Ureter (tissue), 1 donor: ENCODE data around the gene SOX1. TPM values are rescaled to one million over a fixed set of nuclear protein-coding genes. Genes with fewer than 3 reads are reported as not detected.

ENCODE experiments used
- DNase-seq: peaks from one replicate; pipeline ENCODE4 v3.0.0-alpha.2; 2020; ENCODE audit warnings: low spot score
- total RNA-seq: library from RNA; stranded (reverse); gene quantifications from one replicate; pipeline ENCODE4 v1.2.4, GENCODE V29; 2023
- donor health status: DM: yes; HTN: yes; CAD: no.

Gene SOX1
- total RNA-seq, 1 donor from 2014 or later: not detected

DNA sequence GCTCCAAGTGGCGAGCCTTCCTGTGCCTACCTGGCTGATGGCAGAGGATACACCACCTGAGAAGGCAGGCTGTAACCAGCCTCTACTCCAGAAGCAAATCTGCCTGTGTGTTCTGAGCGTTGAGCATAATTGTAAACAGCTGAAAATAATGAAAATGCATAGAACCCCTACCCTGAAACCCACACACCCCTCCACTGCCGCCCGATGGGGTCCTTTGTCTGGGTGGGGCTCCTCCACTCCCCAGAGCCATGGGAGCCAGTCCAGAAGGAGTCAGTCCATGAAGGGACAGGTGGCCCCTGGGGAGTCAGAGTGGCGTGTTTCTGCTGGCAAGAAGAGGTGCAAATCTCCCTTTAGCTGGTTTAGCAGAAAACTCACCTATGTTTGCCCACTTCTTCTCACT lies 8.0 kb upstream of the SOX1 start:
- DNase-seq: no peak

DNA sequence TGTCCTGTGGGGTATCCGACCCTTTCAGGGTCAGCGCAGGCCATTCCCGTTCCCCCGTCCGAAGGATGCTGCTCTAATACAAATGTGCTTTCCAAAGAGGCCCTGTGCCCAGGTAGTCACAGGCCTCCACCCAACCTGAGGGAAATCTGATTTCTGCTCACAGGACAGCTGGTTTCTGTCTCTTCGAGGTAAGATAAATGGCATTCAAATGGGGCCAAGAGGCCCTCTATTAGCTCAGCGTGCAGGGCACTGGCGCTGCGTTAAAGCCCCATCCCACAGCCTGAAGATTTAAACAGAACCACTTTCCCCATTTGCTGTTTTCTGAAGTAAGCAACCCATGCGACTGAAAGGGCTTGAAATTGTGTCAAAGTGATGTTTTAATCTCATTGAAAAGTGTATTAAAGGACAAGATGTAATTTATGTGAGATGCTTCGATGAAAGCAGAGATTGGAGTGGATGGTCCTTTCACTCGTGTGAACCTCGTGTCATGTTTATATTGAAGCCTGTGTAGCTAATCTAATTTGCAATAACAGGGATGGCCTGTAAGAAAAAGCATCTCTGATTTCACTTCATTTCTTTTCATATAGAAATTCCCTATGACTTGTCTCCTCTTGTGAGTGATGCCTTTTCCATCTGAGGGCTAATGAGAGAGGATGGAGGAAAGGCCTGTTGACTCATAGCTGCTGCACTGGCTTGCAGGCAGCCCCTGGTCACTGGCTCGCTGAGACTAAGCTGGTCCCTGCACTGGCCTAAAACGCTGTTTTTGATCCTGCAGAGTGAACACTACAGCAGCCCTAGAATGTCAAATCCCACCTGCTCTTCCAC lies 7.3 kb upstream of the SOX1 start:
- no peak for DNase-seq

DNA sequence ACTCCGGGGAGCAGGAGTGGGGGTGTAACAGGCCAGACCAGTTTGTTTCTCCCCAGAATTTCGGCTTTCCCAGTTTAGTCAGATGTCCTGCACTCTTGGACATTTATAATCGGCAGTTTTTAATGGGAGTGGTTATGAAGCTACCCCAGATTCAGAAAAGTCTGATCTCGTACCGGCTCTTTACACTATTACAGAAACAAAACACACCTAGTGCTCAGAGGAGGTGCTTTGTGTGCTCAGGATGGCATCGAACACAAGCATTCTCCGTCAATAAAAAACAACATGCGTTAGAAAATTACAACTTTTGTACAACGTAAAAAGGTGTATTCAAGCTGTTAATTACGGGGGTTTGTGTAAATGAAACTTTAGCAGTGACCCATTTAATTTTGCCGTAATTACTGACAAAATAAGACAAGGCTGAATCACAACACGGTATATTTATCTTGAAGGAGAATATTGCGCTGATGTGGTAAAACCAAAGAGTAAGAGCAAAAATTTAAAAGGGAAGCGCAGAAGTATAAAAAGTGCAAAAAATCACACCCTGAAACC lies 6.6 kb upstream of the SOX1 start:
- no peak for DNase-seq

DNA sequence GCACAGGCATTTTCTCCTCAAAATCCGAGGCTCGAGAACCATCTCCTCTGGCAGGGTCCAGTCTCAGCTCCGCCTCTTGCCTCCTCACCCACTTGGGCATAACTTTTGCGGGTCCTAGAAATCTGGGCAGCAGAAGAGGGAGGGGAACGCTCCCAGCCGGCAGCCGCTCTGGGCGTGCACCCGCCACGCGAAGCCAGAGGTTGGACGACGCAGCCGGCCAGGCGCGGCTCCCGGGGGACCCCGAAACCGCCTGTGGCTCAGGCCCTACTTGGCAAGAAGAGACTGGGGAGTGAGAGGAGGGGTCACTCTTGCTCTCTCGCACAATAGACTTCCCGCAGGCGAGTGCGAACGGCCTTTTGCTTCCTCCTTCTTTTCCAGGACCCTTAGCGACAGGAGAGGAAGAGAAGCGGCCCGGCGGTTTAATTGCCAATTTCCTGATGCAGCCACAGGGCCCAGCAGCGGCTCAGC lies 6.0 kb upstream of the SOX1 start:
- no peak for DNase-seq

DNA sequence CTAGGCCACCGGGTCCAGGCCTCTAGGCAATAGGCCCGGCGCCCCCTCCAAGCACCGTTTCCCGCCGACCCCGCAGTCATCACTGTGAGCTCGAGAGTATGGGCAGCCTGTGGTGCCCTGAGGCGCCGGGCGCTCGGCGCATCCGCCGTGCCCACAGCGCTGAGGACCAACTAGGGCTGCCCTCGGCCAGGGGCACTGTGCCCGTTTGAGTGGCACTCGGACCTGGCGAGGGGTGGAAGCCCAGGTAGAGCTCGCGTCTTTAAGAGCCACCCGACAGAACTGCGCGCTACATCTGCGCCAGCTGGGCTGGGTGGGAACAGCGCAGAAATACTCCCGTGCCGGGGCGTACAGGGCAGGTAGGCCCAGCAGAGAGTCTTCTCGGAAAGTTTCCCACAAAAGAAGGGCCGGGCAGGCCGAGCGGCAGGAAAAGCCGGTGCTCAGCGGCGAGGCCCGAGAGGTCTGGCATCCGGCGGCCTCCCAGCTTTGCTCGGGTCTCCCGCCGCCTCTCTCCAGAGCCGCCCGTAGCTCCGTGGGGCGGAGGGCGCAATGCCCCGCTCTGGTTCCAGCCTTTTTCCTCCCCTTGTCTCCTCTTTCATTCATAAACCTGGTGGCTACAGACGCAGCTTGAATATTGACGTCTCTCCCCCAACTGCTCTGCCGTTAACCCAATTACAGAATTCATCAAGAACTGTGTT lies 5.4 kb upstream of the SOX1 start:
- no peak for DNase-seq

DNA sequence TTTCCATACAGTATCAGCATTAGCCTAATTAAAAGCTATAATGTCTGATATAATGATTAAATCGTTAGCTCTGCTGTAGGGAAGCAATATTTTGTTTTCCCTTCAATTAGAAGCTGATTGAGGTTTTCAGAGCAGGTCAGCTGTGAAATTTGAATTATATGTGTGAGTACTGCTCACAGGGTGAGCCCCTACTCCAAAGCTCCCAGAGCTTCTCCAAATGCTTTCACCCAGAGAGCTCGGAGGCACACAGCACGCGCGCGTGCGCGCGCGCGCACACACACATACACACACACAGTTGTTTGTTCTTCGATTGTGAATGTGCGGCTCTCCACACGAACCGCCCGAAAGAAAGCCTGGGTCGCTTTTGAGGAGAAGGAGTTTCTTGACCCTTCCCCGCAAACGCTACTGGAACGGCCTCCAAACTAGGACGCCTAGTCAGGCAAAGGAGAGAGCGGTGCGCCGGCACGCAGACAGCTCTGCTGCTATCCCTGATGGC lies 4.8 kb upstream of the SOX1 start:
- DNase-seq: no peak

DNA sequence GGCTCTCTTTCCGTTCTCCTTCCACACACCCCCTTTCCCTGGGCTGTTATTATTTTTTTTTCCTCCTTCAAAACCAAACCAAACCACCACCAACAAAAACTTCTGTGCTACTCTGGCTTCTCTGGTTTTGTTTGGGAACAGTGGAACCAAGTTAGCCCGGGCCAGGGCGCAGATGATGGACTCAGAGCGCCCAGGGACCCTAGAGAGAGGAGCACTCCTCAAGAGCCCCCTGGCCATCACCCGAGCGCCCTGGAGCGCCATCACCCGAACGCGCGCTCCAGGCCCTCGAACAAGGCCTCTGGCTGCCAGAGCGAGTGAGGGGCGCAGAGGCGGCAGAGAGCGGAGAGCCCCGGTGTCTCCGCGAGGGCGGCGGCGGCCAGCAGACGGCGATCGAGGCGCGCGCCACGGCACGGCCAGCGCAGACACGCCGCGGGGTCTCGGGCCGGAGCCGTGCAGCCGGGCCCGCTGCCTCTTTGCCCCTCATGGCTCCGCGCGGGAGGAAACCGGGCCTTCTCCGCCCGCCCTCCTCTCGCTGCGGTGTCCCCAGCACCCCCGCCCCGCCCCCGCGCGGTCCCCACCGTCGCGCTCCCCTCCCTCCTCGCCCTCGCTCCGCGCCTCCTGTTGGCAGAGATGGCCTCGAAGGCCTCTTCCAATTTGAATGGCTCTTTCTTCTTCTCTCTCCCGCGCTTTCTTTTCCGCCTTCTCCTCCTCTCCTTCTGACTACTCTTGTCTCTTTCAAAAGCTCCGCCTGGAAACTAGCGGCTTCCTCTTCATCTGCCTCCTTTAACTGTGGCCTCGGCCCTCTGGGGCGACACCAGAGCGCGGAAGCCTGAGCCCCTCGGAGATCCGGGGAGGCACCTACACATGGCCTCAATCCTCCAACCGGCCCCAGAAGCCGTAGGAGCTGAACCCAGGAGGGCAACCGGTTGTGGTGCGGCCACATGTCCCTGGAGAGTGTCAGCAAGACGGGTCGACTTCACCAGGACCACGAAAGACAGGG lies 4.1 kb upstream of the SOX1 start:
- DNase-seq: no peak

DNA sequence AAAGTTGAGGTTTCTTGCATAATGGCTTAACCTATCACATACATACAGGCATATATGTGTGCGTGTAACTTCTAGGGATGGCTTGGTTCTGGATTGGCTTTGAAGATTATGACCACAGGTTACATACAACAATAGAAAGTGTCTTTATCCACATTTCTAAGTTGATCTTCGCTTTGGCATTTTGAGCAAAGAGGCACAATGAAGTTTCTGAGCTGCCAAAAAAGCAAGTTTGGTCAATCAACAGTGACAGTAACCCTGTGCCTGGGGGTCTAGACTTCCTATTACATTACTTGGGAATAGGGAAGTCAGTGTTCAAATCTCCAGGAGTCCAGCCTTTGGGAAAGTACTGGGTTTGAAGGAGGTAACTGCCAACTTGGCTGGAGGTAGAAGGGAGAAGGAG lies 3.1 kb upstream of the SOX1 start:
- DNase-seq: no peak

DNA sequence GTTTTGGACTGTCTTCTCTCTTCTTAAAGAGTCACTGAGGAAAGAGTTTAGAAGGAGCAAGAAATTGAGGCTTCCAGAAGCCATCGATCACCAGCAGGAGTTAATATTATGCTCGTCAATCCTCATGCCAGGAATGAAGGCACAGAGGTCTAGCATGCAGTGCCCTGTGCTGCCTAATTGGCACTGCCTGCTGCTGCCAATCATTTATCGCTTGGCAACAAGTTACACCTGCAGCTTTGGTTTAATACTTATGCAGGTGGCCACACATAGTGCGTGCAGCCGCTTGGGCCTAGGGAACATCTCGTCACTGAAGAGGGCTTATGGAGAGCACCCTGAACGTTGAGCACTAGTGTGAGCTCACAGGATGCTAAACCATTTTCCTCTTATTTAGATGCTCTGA lies 2.7 kb upstream of the SOX1 start:
- no peak for DNase-seq

DNA sequence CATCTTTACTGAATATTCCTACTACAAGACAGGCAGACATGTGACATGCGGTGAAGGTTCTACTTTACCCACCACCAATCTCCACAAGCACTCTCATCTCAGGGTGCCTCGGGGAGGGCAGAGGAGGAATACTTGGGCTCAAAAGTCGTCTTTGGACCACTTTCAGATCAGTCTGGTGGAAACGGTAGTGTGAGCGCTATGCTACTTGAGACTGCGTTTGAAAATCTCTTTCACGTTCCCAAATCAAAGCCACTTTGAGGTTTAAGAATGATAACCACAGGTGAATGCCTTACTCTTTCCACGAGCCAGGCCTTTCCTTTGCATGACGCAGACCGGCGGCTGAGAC lies 1.5 kb upstream of the SOX1 start:
- no peak for DNase-seq

DNA sequence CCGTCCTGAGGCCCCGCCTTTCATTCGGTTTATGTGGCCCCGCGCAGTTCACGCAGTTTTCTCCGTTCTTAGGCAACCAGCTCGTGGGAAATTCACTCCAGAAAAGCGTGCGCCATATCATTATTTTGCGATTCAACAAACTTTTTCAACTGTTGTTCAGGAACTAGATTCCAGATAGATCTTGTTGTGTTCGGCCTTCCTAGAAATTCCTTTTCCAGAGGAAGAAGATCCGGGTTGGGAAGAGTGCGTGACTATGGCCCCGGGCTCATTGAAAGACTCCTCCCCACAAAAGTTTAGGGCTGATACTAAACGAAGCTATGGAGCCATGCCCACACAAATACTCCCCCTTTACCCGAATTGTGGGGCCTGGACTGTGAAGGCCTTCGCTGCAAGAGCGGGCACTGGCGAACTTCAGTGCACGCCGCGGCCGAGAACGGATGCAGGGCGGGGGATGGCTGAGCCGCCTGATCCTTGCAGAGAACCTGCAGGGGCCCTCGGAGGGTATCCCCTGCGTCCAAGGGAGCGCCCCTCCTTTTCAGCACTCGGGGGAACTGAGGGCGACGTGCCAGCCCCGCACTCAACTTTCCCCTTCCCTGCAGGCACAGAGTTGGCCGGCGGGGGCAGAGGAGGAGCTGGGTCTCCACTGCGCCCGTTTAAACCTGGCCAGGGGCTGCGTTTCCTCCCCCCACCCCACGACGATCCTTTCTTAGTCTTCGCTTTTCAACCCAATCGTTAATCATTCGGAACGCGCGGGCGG lies 904 bp upstream of the SOX1 start:
- no peak for DNase-seq

DNA sequence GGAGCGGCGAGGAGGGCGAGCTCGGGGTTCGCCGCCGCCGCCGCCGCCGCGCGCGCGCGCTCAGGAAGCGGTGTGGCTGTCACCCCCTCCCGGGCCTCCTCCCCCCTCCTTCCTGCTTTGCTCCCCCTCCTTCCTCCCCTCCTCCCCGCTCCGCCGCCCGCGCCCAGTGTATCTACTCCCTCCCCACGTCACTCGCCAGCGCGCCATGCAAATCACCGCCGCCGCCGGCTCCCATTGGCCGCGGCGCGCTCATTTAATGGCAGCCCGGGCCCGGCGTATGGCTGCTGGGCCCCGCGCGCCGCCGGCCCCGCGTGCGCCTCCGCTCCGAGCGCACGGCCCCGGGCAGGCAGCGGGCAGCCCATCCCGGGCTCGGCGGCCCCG lies 335 bp upstream of the SOX1 start:
- DNase-seq: no peak

DNA sequence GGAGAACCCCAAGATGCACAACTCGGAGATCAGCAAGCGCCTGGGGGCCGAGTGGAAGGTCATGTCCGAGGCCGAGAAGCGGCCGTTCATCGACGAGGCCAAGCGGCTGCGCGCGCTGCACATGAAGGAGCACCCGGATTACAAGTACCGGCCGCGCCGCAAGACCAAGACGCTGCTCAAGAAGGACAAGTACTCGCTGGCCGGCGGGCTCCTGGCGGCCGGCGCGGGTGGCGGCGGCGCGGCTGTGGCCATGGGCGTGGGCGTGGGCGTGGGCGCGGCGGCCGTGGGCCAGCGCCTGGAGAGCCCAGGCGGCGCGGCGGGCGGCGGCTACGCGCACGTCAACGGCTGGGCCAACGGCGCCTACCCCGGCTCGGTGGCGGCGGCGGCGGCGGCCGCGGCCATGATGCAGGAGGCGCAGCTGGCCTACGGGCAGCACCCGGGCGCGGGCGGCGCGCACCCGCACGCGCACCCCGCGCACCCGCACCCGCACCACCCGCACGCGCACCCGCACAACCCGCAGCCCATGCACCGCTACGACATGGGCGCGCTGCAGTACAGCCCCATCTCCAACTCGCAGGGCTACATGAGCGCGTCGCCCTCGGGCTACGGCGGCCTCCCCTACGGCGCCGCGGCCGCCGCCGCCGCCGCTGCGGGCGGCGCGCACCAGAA lies 1.1 kb downstream of the SOX1 start:
- no peak for DNase-seq

DNA sequence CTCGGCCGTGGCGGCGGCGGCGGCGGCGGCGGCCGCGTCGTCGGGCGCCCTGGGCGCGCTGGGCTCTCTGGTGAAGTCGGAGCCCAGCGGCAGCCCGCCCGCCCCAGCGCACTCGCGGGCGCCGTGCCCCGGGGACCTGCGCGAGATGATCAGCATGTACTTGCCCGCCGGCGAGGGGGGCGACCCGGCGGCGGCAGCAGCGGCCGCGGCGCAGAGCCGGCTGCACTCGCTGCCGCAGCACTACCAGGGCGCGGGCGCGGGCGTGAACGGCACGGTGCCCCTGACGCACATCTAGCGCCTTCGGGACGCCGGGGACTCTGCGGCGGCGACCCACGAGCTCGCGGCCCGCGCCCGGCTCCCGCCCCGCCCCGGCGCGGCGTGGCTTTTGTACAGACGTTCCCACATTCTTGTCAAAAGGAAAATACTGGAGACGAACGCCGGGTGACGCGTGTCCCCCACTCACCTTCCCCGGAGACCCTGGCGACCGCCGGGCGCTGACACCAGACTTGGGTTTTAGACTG lies 1.7 kb downstream of the SOX1 start:
- no peak for DNase-seq

DNA sequence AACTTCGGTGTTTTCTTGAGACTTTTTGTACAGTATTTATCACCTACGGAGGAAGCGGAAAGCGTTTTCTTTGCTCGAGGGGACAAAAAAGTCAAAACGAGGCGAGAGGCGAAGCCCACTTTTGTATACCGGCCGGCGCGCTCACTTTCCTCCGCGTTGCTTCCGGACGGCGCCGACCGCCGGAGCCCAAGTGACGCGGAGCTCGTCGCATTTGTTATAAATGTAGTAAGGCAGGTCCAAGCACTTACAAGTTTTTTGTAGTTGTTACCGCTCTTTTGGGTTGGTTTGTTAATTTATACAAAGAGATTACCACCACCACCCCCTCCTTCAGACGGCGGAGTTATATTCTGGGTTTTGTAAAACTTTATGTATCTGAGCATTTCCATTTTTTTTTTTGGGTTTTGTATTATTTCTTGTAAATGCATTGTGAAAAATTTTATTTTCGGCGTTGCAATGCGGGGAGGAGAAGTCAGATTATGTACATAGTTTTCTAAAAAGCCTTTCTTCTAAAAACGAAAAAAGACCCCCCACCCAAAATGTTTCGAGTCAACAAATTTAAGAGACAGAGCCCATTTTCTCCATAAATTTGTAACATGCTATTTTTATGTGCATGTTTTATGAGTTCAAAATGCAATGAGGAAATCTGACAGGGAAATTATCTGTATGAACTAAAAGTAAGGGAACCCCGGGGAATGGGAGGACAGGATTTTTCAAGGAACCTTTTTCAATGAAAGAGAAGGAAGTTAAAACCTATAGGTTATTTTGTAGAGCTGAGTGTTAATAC lies 2.3 kb downstream of the SOX1 start:
- DNase-seq: no peak

DNA sequence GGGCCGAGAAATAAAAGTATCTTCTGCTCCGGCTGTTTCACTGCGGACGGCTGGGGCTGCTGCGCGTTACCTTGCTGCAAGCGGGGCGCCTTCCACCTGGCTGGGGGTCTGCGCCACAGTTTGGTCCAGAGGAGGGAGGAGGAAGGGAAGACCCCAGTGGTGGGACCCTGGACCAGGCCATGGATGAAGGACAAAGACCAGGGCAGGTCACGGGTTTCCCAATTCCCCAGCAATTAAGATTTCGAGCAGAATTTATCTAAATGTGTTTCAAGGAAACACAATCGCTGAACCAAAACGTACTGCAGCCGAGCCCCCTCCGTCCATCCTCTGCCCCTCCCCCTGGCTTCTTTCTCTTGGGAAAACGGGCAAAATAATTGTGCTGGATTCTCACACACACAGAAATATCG lies 2.9 kb downstream of the SOX1 start:
- no peak for DNase-seq

DNA sequence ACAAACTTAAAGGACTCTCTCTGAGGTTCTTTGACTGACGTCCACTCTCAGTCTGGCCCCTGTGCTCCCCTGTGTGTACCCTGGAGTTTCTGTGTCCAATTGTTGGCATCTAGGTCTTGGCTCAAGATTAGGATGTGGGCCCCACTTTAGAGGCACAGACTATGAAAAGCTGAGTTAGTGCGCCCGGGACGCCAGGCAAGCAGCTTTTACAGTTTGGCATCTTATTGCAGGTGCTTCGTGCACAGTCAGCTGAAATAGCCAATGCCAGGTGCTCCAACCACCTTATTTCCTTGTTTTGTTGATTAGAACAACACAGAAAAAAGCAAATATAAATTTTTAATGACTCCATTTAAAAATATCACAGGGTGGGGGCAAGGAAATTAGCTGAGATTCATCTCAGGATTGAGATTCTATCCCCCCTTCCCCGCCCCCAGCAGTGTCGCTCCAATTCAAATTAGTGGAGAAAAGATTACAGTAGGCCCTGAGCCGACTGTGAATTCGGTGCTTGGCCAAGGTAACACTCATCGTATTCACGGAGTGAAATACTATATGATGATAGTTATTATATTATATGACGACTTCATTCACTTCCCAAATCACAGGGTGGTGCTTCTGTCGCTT lies 4.3 kb downstream of the SOX1 start:
- DNase-seq: no peak

DNA sequence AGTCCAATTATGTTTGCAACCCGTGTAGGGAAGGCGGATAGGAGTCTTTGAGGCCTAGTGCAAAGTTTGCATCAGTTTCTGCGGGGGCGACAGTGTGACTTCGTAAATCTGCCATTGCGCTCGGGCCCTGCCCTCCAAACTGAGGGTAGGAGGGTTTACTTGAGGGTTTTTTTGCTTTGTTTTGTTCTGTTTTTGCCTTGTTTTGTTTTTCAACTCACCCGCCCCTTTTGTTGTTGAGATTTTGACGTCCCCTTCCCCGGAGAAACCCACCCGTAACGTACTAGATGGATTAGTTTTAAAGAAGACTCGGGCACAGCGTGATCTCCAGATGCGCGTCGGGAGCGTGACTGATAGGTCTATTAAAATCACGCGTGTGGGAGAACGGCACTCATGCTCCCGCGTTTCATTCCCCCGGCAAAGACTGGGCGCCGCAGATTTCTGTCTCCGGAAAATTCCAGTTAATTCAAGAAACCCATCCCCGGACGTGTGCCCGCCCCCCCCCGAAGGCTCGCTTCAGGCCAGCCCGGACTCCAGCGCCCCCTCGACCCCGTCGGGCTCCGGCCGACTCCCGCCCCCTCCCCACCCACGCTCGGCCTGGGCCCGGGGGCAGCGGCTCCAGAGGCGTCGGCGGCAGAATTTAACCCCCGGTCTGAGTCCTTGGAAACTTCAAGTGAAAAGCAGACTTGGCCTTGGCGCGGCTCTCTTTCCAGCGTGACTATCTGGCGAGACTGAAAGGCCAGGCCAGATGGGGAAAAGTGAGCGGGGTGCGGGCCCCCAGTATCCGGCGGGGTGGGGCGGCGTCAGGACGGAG lies 5.0 kb downstream of the SOX1 start:
- no peak for DNase-seq
